Measurements from ENCODE around the gene NLE1. TPM values are rescaled to one million over a fixed set of nuclear protein-coding genes. Genes with fewer than 3 reads are reported as not detected.
A peak's percentile ranks its signal among the peaks of the same experiment; 100 is the strongest.
"Not testable (repeated sequence)": the region's sequence is repeated elsewhere in the genome, so short reads cannot be mapped to it uniquely, and the experiment has no call there.

The NLE1 gene
- 39.3 and 53.6 TPM in 2 replicates for total RNA-seq (2014; rRNA removed; shearing (Covaris generic); ENCODE audit: low replicate concordance)

- peak; percentile 73 for DNase-seq (ENCODE audit: low read depth)
- in situ Hi-C loops (cut with HindIII; ENCODE audit: low pct_unique_long_range_greater_than_20kb, low sequenced_read_pairs), result no loop called here
Measured at GRCh38 chr17:35141681-35142466, at the start of gene NLE1. NLE1 (minus strand) TSS chr17:35142303; CDS start chr17:35142275, 28 bp downstream.

- in situ Hi-C loops (cut with HindIII; ENCODE audit: low pct_unique_long_range_greater_than_20kb, low sequenced_read_pairs), result no loop called here
- no peak for DNase-seq (ENCODE audit: low read depth)
Measured at GRCh38 chr17:35191001-35191695, 49.0 kb upstream of the NLE1 start.

GRCh38 chr17:35189291-35189690 is 47.2 kb upstream of the NLE1 start:
- in situ Hi-C loops (cut with HindIII; ENCODE audit: low pct_unique_long_range_greater_than_20kb, low sequenced_read_pairs), result no loop called here
- DNase-seq (ENCODE audit: low read depth), result no peak

GRCh38 chr17:35188111-35188510 is 46.0 kb upstream of the NLE1 start:
- in situ Hi-C loops (cut with HindIII; ENCODE audit: low pct_unique_long_range_greater_than_20kb, low sequenced_read_pairs), result no loop called here

GRCh38 chr17:35187481-35187880 is 45.4 kb upstream of the NLE1 start:
- no peak for DNase-seq (ENCODE audit: low read depth)
- in situ Hi-C loops (cut with HindIII; ENCODE audit: low pct_unique_long_range_greater_than_20kb, low sequenced_read_pairs), result no loop called here

More at GRCh38 chr17:35188111-35188510, 46.0 kb upstream of the NLE1 start:
- no peak for DNase-seq (ENCODE audit: low read depth)

GRCh38 chr17:35185849-35186248 is 43.7 kb upstream of the NLE1 start:
- DNase-seq (ENCODE audit: low read depth), result no peak
- in situ Hi-C loops (cut with HindIII; ENCODE audit: low pct_unique_long_range_greater_than_20kb, low sequenced_read_pairs), result no loop called here

GRCh38 chr17:35184274-35184673 is 42.2 kb upstream of the NLE1 start:
- in situ Hi-C loops (cut with HindIII; ENCODE audit: low pct_unique_long_range_greater_than_20kb, low sequenced_read_pairs), result no loop called here
- no peak for DNase-seq (ENCODE audit: low read depth)

GRCh38 chr17:35183332-35183731 is 41.2 kb upstream of the NLE1 start:
- DNase-seq (ENCODE audit: low read depth), result no peak

GRCh38 chr17:35179379-35179778 is 37.3 kb upstream of the NLE1 start:
- DNase-seq (ENCODE audit: low read depth); in situ Hi-C loops (cut with HindIII; ENCODE audit: low pct_unique_long_range_greater_than_20kb, low sequenced_read_pairs): not testable (repeated sequence)

More at GRCh38 chr17:35183332-35183731, 41.2 kb upstream of the NLE1 start:
- in situ Hi-C loops (cut with HindIII; ENCODE audit: low pct_unique_long_range_greater_than_20kb, low sequenced_read_pairs), result no loop called here

- DNase-seq (ENCODE audit: low read depth), result no peak
- in situ Hi-C loops (cut with HindIII; ENCODE audit: low pct_unique_long_range_greater_than_20kb, low sequenced_read_pairs), result no loop called here
Measured at GRCh38 chr17:35176897-35177296, 34.8 kb upstream of the NLE1 start.

- in situ Hi-C loops (cut with HindIII; ENCODE audit: low pct_unique_long_range_greater_than_20kb, low sequenced_read_pairs), result no loop called here
- DNase-seq (ENCODE audit: low read depth), result no peak
Measured at GRCh38 chr17:35175638-35176415, 33.7 kb upstream of the NLE1 start.

GRCh38 chr17:35174835-35175334 is 32.8 kb upstream of the NLE1 start:
- in situ Hi-C loops (cut with HindIII; ENCODE audit: low pct_unique_long_range_greater_than_20kb, low sequenced_read_pairs), result no loop called here
- no peak for DNase-seq (ENCODE audit: low read depth)

- DNase-seq (ENCODE audit: low read depth); in situ Hi-C loops (cut with HindIII; ENCODE audit: low pct_unique_long_range_greater_than_20kb, low sequenced_read_pairs): not testable (repeated sequence)
Measured at GRCh38 chr17:35172321-35172720, 30.2 kb upstream of the NLE1 start.

GRCh38 chr17:35171834-35172233 is 29.7 kb upstream of the NLE1 start:
- in situ Hi-C loops (cut with HindIII; ENCODE audit: low pct_unique_long_range_greater_than_20kb, low sequenced_read_pairs), result no loop called here
- DNase-seq (ENCODE audit: low read depth), result peak; percentile 31

- in situ Hi-C loops (cut with HindIII; ENCODE audit: low pct_unique_long_range_greater_than_20kb, low sequenced_read_pairs), result no loop called here
- DNase-seq (ENCODE audit: low read depth), result peak; percentile 29
Measured at GRCh38 chr17:35170968-35171771, 29.1 kb upstream of the NLE1 start.

- in situ Hi-C loops (cut with HindIII; ENCODE audit: low pct_unique_long_range_greater_than_20kb, low sequenced_read_pairs), result no loop called here
- DNase-seq (ENCODE audit: low read depth), result no peak
Measured at GRCh38 chr17:35169835-35170363, 27.8 kb upstream of the NLE1 start.

- DNase-seq (ENCODE audit: low read depth), result no peak
- in situ Hi-C loops (cut with HindIII; ENCODE audit: low pct_unique_long_range_greater_than_20kb, low sequenced_read_pairs), result no loop called here
Measured at GRCh38 chr17:35167666-35168065, 25.6 kb upstream of the NLE1 start.

GRCh38 chr17:35167046-35167445 is 24.9 kb upstream of the NLE1 start:
- DNase-seq (ENCODE audit: low read depth), result no peak
- in situ Hi-C loops (cut with HindIII; ENCODE audit: low pct_unique_long_range_greater_than_20kb, low sequenced_read_pairs), result no loop called here

Measured in Caki2 (cell line).